Natural killer cell (primary cell): ENCODE data around the gene ARHGAP42. TPM values are rescaled to one million over a fixed set of nuclear protein-coding genes. Genes with fewer than 3 reads are reported as not detected.

Experiments
- ATAC-seq, 3 donors: fragments of 150-1000 bp in 2 of 3; fragments of 200-7000 bp in 1 of 3; cut with Tn5 transposase; 1 replicate in 1 of 3; 2 replicates in 2 of 3; pipeline ENCODE4 v1.10.0; 2021; ENCODE audit warnings: mild to moderate bottlenecking in 2 of 3, moderate library complexity in 2 of 3
- DNase-seq, 2 donors: peaks; one replicate each; pipeline versions ENCODE4 v3.0.0 to v3.0.0-alpha.2; 2013 to 2021; ENCODE audit warnings: mixed read lengths in 1 of 2
- H3K27ac ChIP-seq: one replicate; pipeline ENCODE4 v1.5.1; 2013; ENCODE audit warnings: mild to moderate bottlenecking, low read length
- H3K27me3 ChIP-seq: one replicate; pipeline ENCODE4 v1.6.1; 2013; ENCODE audit warnings: low read length; ENCODE audit not compliant: control insufficient read depth, insufficient read depth
- H3K36me3 ChIP-seq: one replicate; pipeline ENCODE4 v1.6.1; 2013; ENCODE audit warnings: low read length; ENCODE audit not compliant: control insufficient read depth, insufficient read depth
- H3K4me1 ChIP-seq: one replicate; pipeline ENCODE4 v1.6.1; 2013; ENCODE audit warnings: low read length; ENCODE audit not compliant: control insufficient read depth, insufficient read depth
- H3K4me3 ChIP-seq: one replicate; pipeline ENCODE4 v1.5.1; 2013; ENCODE audit warnings: low read length
- H3K9me3 ChIP-seq: one replicate; pipeline ENCODE4 v1.6.1; 2013; ENCODE audit warnings: low read length; ENCODE audit not compliant: control insufficient read depth, insufficient read depth
- H3K27ac Mint-ChIP-seq, 2 donors: one replicate each; pipeline ENCODE4 v1.8.0; 2022; ENCODE audit warnings: mild to moderate bottlenecking in 2 of 2, mixed read lengths in 2 of 2, moderate library complexity in 1 of 2
- H3K27me3 Mint-ChIP-seq, 2 donors: one replicate each; pipeline ENCODE4 v1.8.0; 2022; ENCODE audit warnings: low read depth in 2 of 2, mixed read lengths in 2 of 2
- H3K36me3 Mint-ChIP-seq: one replicate; pipeline ENCODE4 v1.8.0; 2022; ENCODE audit warnings: mixed read lengths
- H3K4me1 Mint-ChIP-seq, 2 donors: one replicate each; pipeline ENCODE4 v1.8.0; 2022; ENCODE audit warnings: mixed read lengths in 2 of 2
- H3K4me3 Mint-ChIP-seq: one replicate; pipeline ENCODE4 v1.8.0; 2022; ENCODE audit warnings: mild to moderate bottlenecking, moderate library complexity, mixed read lengths
- H3K9me3 Mint-ChIP-seq, 2 donors: one replicate each; pipeline ENCODE4 v1.8.0; 2022; ENCODE audit warnings: mixed read lengths in 2 of 2
- WGBS: methylation state at CpG from one replicate; pipeline ENCODE4 v1.1.7; 2013; ENCODE audit warnings: missing lambda C conversion rate; ENCODE audit not compliant: insufficient coverage; 5-methylcytosine and 5-hydroxymethylcytosine counted together
- intact Hi-C: fragments of 100-400 bp; cut with micrococcal nuclease; formaldehyde crosslinking; loops from one replicate; pipeline ENCODE4 v1.14.2; 2022
- total RNA-seq, 4 donors: library from RNA; stranded (reverse); fragments of 120-200 nt in 1 of 4; gene quantifications; one replicate each; pipeline versions ENCODE4 v1.2.3 to v1.2.4, GENCODE V29; 2013 to 2022
- TF ChIP-seq, protein P1 (sequence below): fragments of 200-600 bp; IDR thresholded peaks from one replicate; pipeline ENCODE4 v1.8.0; 2022; ENCODE audit warnings: antibody characterized with exemption

ARHGAP42 gene
- total RNA-seq, 3 donors from 2014 or later (not counting 1 experiment from before 2014, with no cell fraction given), result 6.0 to 7.6 (median 6.4) TPM

DNA sequence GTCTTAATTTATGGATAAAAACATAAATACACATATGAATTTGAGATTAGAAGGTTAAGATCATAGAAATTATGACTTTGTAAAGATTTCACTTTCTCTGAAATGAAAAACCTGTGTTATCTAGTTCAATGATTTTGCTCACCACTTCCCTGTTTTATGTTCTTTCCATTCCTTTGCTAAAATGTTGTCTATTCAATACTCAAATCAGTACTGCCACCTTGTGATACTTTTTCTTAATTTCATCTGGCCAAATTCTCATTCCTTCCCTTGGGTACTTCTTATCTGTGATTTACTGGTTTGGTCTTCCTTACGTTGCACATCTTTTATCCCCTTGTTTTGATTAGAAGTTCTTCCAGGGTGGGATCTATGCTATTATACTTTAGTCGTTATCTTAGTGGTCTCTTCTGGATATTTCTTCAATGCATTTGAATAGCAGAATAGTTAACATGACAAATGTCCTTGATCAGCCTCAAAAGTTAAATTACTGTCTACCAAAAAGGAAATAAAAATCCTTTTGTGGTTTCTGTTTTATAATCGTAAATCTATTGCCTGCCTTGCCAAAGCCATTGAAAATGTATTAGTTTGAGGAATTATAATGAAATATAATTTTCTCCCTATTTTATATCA is 245.5 kb downstream of the ARHGAP42 start:
- intact Hi-C loops, result no loop called here
- no peak for ATAC-seq

DNA sequence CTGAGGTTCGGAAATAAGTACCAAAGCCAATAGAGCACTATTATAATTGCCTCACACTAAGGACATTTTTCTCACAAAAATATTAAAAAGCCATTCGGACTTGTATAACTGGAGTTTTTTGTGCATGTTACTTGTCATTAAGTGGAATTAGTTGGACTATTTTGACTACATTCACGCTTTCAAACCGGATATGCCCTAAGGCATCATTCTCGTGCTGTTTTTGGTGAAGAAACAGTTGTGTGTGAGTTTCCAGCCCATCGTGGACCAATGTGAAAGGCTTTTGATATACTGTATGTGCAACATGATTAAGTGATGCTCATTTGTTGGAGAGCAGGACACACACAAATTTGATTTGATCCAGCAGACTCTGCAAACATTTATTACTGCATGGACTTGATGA is 249.7 kb downstream of the ARHGAP42 start:
- no peak overlapping the region for H3K4me3 Mint-ChIP-seq
- no peaks in the 10 kb centered on the region for H3K27me3 Mint-ChIP-seq
- TF ChIP-seq, protein P1, sequence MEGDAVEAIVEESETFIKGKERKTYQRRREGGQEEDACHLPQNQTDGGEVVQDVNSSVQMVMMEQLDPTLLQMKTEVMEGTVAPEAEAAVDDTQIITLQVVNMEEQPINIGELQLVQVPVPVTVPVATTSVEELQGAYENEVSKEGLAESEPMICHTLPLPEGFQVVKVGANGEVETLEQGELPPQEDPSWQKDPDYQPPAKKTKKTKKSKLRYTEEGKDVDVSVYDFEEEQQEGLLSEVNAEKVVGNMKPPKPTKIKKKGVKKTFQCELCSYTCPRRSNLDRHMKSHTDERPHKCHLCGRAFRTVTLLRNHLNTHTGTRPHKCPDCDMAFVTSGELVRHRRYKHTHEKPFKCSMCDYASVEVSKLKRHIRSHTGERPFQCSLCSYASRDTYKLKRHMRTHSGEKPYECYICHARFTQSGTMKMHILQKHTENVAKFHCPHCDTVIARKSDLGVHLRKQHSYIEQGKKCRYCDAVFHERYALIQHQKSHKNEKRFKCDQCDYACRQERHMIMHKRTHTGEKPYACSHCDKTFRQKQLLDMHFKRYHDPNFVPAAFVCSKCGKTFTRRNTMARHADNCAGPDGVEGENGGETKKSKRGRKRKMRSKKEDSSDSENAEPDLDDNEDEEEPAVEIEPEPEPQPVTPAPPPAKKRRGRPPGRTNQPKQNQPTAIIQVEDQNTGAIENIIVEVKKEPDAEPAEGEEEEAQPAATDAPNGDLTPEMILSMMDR, result no peak
- Histone ChIP-seq H3K9me3 (no peaks in the 10 kb centered on the region), H3K27me3 (no peaks in the 10 kb centered on the region), H3K4me1 (no peaks in the 10 kb centered on the region), H3K4me3 (no peak overlapping the region), H3K27ac (no peak overlapping the region), H3K36me3 (no peaks in the 10 kb centered on the region)
- intact Hi-C loops, result no loop called here
- no peak for DNase-seq
- WGBS, result 92% methylated on average over 6 of the region's 6 CpGs
- no peak for ATAC-seq
- H3K27ac Mint-ChIP-seq, result no peak overlapping the region
- H3K36me3 Mint-ChIP-seq, result no peaks in the 10 kb centered on the region
- H3K9me3 Mint-ChIP-seq, result no peaks in the 10 kb centered on the region
- H3K4me1 Mint-ChIP-seq, result no peaks in the 10 kb centered on the region

More for the DNA sequence above, 245.5 kb downstream of the ARHGAP42 start:
- no peaks in the 10 kb centered on the region for H3K36me3 Mint-ChIP-seq
- H3K4me3 ChIP-seq, result no peak overlapping the region
- no peak overlapping the region for H3K4me3 Mint-ChIP-seq
- no peaks in the 10 kb centered on the region for H3K36me3 ChIP-seq
- H3K4me1 ChIP-seq, result no peaks in the 10 kb centered on the region
- TF ChIP-seq, protein P1, result no peak
- H3K27me3 Mint-ChIP-seq, result no peaks in the 10 kb centered on the region
- H3K27me3 ChIP-seq, result no peaks in the 10 kb centered on the region
- no peaks in the 10 kb centered on the region for H3K9me3 ChIP-seq
- H3K27ac ChIP-seq, result no peak overlapping the region
- H3K4me1 Mint-ChIP-seq, result no peaks in the 10 kb centered on the region
- 30% methylated on average over 2 of the region's 3 CpGs for WGBS
- peak overlapping the region in 1 of 2 donors; percentile 16 for H3K27ac Mint-ChIP-seq
- H3K9me3 Mint-ChIP-seq, result no peaks in the 10 kb centered on the region
- DNase-seq, result no peak

DNA sequence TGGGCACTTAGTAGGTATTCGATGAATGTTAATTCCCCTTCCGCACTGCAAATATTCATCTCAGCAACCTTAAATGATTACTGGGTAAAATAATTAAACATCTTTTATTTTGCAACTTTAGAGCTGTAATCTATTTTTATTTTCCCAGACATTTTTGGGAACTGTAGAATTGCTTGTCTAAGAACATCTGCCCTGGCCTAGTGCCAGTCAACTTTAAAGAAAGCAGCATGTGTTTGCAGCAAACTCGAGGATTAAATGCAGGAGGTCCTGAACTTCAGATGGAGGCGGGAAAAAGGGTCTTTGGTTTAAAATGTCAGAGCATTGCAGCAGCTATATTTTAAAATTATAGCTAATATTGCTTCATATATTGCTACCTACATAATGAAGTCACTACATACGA is 252.5 kb downstream of the ARHGAP42 start:
- DNase-seq (no peak), ATAC-seq (no peak)
- H3K4me1 ChIP-seq, result no peaks in the 10 kb centered on the region
- TF ChIP-seq, protein P1, result no peak
- no peaks in the 10 kb centered on the region for H3K27me3 Mint-ChIP-seq
- H3K9me3 ChIP-seq, result no peaks in the 10 kb centered on the region
- intact Hi-C loops, result no loop called here
- no peaks in the 10 kb centered on the region for H3K36me3 Mint-ChIP-seq
- H3K27ac Mint-ChIP-seq, result no peak overlapping the region
- H3K4me3 Mint-ChIP-seq, result no peak overlapping the region
- H3K36me3 ChIP-seq, result no peaks in the 10 kb centered on the region
- no peaks in the 10 kb centered on the region for H3K4me1 Mint-ChIP-seq
- no peaks in the 10 kb centered on the region for H3K27me3 ChIP-seq
- WGBS, result 76% methylated on average over 2 of the region's 5 CpGs
- H3K27ac ChIP-seq, result no peak overlapping the region
- H3K4me3 ChIP-seq, result no peak overlapping the region
- H3K9me3 Mint-ChIP-seq, result no peaks in the 10 kb centered on the region

DNA sequence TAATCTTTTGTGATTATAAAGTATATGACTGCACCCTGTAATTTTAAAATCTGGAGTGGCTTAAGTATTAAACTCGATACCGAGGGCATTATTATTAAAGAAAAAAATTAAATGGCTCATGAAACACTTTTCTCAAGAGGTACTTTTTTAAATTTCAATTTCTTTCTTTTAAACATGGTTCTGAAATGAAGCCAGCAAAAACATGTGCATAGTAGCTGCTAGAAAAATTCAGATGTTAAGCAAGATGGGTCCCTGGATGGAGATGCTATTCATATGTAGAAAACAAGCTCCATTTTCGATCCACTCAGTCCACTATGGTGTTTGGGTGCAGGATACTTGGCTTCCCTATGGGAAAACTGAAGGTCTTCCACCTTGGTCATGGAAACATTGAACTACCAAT is 253.0 kb downstream of the ARHGAP42 start:
- DNase-seq (no peak), ATAC-seq (no peak)
- Histone ChIP-seq H3K36me3 (no peaks in the 10 kb centered on the region), H3K27ac (no peak overlapping the region), H3K9me3 (no peaks in the 10 kb centered on the region), H3K4me3 (no peak overlapping the region), H3K4me1 (no peaks in the 10 kb centered on the region), H3K27me3 (no peaks in the 10 kb centered on the region)
- Mint-ChIP-seq H3K27me3 (no peaks in the 10 kb centered on the region), H3K4me3 (no peak overlapping the region), H3K9me3 (no peaks in the 10 kb centered on the region), H3K36me3 (no peaks in the 10 kb centered on the region), H3K27ac (no peak overlapping the region), H3K4me1 (no peaks in the 10 kb centered on the region)
- TF ChIP-seq, protein P1, result no peak
- intact Hi-C loops, result no loop called here
- WGBS, result 86% methylated on average over 1 of the region's 3 CpGs
